GM19193 (cell line): ENCODE results near the gene CEMIP.

Experiments used
- POLR2A ChIP-seq: IDR thresholded peaks from 4 replicates; pipeline ENCODE4 v1.6.1; 2011; ENCODE audit not compliant: insufficient read depth, insufficient read length; ENCODE audit errors: extremely low read depth

The CEMIP gene

GRCh38 chr15:80966431-80967197 is 187.4 kb downstream of the CEMIP start:
- no peak for TF ChIP-seq POLR2A

- no peak for TF ChIP-seq POLR2A
These were observed 188.3 kb downstream of the CEMIP start for GRCh38 chr15:80967451-80967850.

DNA sequence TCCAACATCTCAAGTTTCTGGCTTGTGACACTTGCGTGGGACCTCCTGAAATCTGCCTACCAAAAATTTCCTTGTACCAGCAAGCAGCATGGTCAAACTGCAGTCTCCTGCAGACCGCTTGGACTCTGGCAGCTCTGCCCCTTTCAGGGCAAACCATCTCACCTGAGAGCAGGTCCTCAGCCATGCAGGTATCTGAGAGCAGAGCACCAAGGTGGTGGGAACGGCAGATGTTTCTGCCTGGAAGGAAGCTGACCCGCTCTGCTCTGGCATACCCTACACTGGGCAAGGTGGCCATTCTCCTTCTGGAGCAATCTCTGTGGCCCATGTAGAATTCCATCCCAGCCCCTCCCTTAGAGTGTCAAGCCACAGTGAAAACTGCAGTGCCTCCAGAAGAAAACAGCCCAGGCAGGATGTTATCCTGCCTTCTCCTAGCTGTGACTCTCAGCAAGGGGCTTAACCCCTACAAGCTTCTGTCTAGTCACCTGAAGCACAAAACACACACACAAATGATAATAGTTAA is 188.9 kb downstream of the CEMIP start:
- no peak for TF ChIP-seq POLR2A

DNA sequence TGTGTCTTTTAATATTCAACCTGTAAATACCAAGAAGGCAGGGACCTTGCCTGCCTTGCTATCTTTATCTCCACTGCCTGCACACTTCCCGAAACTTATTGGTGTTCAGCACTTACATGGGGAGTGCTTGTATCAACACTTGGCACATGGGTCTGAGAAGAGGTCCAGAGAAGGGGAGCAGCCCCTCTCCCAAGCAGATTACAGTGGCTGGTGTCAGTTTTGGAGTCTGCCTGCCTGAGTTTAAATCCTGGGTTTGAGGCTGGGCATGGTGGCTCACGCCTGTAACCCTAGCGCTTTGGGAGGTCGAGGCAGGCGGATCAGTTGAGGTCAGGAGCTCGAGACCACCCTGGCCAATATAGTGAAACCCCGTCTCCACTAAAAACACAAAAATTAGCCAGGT is 190.1 kb downstream of the CEMIP start:
- no peak for TF ChIP-seq POLR2A

DNA sequence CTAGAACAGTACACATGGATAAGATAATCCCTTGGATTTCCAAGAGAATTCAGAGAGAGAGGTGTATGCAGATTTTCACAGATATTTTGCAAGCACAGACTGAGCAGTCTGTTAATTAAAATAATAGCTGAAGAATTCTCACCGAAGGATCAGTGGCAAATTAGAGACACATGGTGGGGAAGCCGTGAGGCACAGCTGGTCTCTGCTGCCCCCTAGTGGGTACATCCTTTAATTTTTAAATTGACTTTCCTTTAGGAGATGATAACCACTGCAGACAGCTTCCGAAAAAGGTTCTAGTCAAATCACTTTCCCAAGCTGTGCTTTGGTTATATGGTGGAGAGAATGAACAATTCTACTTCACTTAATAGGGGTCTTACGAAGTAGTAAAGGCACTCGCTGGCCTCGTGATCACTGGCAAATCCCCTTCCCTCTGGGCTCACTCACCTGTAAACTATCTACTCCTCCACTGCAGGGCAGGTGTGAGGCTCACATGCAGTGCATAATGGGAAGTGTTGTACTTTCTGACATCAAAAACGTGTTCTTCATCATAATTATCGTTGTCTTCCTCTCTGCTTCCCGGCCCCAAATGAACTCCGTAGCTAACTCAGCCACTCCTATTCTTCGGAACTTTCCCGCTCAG is 191.0 kb downstream of the CEMIP start:
- no peak for TF ChIP-seq POLR2A

GRCh38 chr15:80970658-80971057 is 191.5 kb downstream of the CEMIP start:
- TF ChIP-seq POLR2A, result no peak

DNA sequence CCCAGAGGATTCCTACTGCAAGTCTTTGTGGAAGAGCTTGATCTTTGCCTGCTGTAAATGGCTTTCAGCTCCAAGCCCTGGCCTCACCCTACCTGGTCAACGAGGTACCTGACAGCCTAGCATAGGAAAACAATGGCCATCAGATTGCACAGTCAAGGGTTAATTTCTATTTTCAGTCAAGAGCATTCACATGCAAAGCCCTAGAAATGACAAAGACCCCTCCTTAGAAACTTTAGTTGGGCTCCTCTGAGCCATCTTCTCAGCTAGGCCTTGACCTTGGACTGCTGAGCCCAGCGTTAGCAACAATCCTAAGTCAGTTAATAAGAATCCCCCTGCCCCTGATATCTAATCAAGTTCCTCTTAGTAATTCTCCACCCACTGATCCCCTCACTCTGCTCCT is 192.0 kb downstream of the CEMIP start:
- TF ChIP-seq POLR2A, result no peak

DNA sequence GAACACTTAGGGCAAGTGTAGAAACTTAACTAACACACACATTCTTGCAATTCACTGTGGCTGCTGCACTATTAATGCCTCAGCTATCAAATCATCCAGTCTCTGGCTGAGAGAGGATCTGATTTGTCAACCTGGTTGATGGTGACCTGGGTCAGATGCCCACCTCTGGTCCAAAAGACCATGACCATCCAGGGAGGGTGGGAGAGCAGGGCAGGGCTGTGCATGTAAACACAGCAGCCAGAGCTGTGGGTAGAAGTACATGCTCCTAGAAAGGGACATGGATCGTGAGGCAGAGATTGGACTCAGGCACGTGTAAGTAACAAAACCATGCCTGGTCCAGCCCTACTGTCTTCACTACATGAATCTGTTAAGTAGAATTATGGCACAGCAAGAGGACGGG is 193.1 kb downstream of the CEMIP start:
- no peak for TF ChIP-seq POLR2A

DNA sequence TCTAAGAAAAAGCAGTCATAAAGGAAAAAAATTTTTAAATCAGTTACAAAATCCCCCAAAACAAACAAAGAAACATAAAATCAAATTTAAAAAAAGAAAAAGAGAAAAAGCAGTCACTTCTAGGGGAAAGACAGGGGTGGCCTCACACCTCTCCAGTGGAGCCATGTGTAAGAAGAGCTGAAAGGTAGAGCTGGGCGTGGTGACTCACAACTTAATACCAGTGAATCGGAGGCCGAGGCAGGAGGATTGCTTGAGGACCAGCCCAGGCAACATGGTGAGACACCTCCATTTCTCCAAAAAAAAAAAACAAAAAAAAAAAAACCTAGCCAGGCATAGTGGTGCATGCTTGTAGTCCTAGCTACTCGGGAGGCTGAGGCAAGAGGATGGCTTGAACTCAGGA is 195.7 kb downstream of the CEMIP start:
- TF ChIP-seq POLR2A, result no peak

DNA sequence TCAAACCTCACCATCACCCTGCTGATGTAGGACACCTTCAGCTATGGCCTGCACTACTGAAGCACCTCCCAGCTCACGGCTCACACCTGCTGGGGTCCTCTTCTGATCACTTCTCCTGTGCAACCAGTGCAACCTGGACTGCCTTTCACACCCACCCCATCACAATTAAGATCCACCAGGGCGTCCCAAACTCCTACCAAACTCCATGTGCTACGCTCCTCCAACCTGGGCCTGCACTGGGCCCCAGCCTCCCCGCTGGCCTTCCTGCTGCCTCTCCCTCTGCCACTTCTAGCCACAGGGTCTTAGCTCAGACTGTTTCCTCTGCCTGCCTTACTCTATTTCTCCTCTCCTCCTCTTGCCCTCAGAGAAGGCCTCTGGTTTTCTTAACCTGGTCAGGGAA is 197.7 kb downstream of the CEMIP start:
- no peak for TF ChIP-seq POLR2A

- TF ChIP-seq POLR2A, result no peak
These were observed 198.5 kb downstream of the CEMIP start for GRCh38 chr15:80977627-80978036.

DNA sequence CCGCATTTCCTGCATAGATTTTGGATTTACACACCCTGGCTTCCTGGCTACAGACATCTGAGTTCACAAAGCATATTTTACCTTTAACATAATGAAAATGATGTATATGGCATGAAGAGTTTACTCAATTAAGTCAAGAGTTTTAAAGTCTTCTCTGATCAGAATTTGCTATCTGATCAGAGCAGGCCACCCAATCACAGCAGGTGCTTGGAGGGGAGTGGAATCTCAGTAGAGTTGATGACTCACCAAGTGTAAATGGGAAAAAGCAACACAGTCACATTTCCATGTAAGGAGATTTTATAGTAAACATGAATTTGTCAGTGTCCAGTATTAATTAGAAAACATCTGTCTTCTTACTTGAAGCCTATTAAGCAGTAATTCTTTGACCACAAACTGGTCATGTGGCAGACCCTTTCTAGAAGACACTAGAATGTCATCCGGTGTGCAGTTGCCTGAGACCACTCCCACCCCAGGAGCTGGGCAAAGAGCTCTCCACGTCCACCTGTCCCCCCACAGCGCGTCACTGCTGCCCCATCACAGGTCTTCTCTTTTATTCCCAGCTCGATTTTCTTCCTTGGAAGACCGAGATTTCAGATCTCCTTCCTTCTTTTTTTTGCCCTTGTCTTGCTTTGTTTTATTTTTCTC is 199.6 kb downstream of the CEMIP start:
- no peak for TF ChIP-seq POLR2A

DNA sequence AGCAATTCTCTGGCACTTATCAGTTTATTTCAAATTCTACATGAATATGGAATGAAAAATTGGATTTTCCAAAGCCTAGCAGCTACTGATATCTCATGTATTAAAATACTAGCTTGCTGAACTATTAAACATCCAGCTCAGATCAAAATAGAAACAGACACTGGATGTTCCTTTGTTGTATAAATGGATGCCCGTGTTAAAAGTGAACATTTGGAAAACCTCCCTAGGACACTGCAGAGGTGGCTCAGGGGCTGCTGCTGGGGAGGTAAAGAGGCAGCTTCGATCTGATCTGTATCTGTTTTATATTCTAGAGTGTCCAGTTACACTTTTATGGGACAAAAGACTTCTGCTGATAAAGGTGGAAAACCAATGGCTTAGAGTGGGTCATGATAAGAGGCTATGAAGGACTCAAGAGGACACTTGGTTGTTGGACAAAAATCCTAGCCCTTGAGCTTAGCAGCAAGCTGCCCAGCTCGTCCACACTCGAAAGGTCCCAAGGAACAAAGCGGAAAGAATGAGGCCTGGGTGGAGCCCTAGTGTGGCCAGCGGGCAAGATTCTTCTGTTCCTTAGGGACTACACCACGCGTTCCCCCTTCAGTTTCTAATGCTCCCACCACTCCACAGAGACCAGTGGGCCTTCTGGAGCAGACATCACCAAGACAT is 200.5 kb downstream of the CEMIP start:
- no peak for TF ChIP-seq POLR2A

DNA sequence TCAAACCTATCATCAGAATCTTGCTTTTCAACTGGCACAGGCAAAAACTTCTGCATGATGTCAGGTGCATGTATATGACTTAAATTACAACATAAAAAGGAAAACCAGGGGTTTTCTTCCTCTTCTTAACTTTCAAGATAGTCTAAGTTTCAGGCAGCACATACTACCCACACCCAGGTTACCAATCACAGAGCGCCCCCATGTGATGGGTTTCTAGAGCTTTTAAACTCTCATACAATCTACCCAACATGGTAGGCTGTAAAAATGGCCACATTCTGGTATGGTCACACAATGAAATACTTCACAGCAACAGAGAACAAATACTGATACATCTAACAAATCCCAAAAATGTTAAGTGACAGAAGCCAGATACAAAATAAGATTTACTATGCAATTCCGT is 203.0 kb downstream of the CEMIP start:
- no peak for TF ChIP-seq POLR2A

DNA sequence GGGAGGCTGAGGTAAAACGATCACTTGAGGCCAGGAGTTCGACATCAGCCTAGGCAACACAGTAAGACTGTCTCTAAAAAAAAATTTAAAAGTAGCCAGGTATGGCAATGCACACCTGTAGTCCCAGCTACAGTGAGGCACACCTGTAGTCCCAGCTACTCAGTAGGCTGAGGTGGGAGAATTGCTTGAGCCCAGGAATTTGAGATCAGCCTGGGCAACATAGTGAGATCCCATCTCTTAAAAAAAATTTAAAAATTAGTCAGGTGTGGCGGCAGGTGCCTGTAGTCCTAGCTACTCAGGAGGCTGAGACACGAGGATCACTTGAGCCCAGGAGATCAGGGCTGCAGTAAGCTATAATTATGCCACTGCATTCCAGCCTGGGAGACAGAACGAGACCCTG is 203.7 kb downstream of the CEMIP start:
- TF ChIP-seq POLR2A, result no peak

- TF ChIP-seq POLR2A, result no peak
These were observed 205.7 kb downstream of the CEMIP start for GRCh38 chr15:80984856-80985255.

- no peak for TF ChIP-seq POLR2A
These were observed 206.8 kb downstream of the CEMIP start for GRCh38 chr15:80985981-80986380.
